Mesenchymal stem cell (in vitro differentiated cells and primary cell): ENCODE results near the gene TLX2. TPM values are rescaled to one million over a fixed set of nuclear protein-coding genes. Genes with fewer than 3 reads are reported as not detected.
"Not testable (repeated sequence)": the region's sequence is repeated elsewhere in the genome, so short reads cannot be mapped to it uniquely, and the experiment has no call there.

Experiments
- DNase-seq: peaks from one replicate; pipeline ENCODE4 v3.0.0-alpha.2; 2013
- H2AFZ ChIP-seq: one replicate; pipeline ENCODE4 v1.6.1; 2013; ENCODE audit warnings: low read depth, mild to moderate bottlenecking, control low read depth, inconsistent platforms, low read length, moderate library complexity
- H2AK5ac ChIP-seq: 2 replicates; pipeline ENCODE4 v1.6.1; 2013; ENCODE audit warnings: low read length, moderate library complexity, mild to moderate bottlenecking, inconsistent platforms; ENCODE audit not compliant: severe bottlenecking
- H2BK120ac ChIP-seq: one replicate; pipeline ENCODE4 v1.6.1; 2013; ENCODE audit warnings: low read depth, mild to moderate bottlenecking, inconsistent platforms, low read length, moderate library complexity
- H2BK12ac ChIP-seq, 2 experiments: one replicate each; pipeline ENCODE4 v1.6.1; 2013; ENCODE audit warnings: inconsistent platforms in 2 of 2, low read length in 2 of 2, mild to moderate bottlenecking in 2 of 2, moderate library complexity in 2 of 2, control low read depth in 1 of 2
- H2BK15ac ChIP-seq: one replicate; pipeline ENCODE4 v1.6.1; 2013; ENCODE audit warnings: mild to moderate bottlenecking, low read depth, inconsistent platforms; ENCODE audit not compliant: poor library complexity, severe bottlenecking
- H2BK5ac ChIP-seq: 2 replicates; pipeline ENCODE4 v1.6.1; 2013; ENCODE audit warnings: low read depth, mild to moderate bottlenecking, low read length, control low read depth, inconsistent platforms; ENCODE audit not compliant: poor library complexity, severe bottlenecking
- H3K14ac ChIP-seq, 2 experiments: one replicate each; pipeline ENCODE4 v1.6.1; 2013; ENCODE audit warnings: inconsistent platforms in 2 of 2, low read length in 2 of 2, control low read depth in 1 of 2, mild to moderate bottlenecking in 1 of 2, moderate library complexity in 1 of 2
- H3K18ac ChIP-seq, 2 experiments: one replicate each; pipeline ENCODE4 v1.6.1; 2013; ENCODE audit warnings: inconsistent platforms in 2 of 2, low read length in 2 of 2, control low read depth in 1 of 2, low read depth in 1 of 2, mild to moderate bottlenecking in 1 of 2
- H3K23ac ChIP-seq, 2 experiments: one replicate each; pipeline ENCODE4 v1.6.1; 2013; ENCODE audit warnings: inconsistent platforms in 2 of 2, low read length in 2 of 2, mild to moderate bottlenecking in 2 of 2, moderate library complexity in 2 of 2, control low read depth in 1 of 2
- H3K27ac ChIP-seq: 2 replicates; pipeline ENCODE4 v1.5.1; 2013; ENCODE audit warnings: mild to moderate bottlenecking, moderate library complexity, low read length, control low read depth, inconsistent platforms; ENCODE audit not compliant: poor library complexity, severe bottlenecking
- H3K27me3 ChIP-seq, 2 experiments: 2 replicates each; pipeline versions ENCODE4 v1.6.1 to v1.7.0; 2013; ENCODE audit warnings: low read length in 2 of 2, mild to moderate bottlenecking in 2 of 2, moderate library complexity in 2 of 2, control low read depth in 1 of 2, inconsistent platforms in 1 of 2; ENCODE audit not compliant: control insufficient read depth in 1 of 2, insufficient read depth in 1 of 2
- H3K36me3 ChIP-seq, 2 experiments: 2 replicates each; pipeline versions ENCODE4 v1.6.1 to v1.7.0; 2013; ENCODE audit warnings: low read length in 2 of 2, control low read depth in 1 of 2, inconsistent platforms in 1 of 2, low read depth in 1 of 2, mild to moderate bottlenecking in 1 of 2; ENCODE audit not compliant: insufficient read depth in 2 of 2, control insufficient read depth in 1 of 2
- H3K4ac ChIP-seq, 2 experiments: one replicate each; pipeline ENCODE4 v1.6.1; 2013; ENCODE audit warnings: inconsistent platforms in 2 of 2, low read length in 2 of 2, mild to moderate bottlenecking in 2 of 2, moderate library complexity in 2 of 2, control low read depth in 1 of 2, low read depth in 1 of 2
- H3K4me1 ChIP-seq: 2 replicates; pipeline ENCODE4 v1.6.1; 2013; ENCODE audit warnings: low read depth, low read length, control low read depth; ENCODE audit not compliant: control insufficient read depth, insufficient read depth
- H3K4me2 ChIP-seq: 2 replicates; pipeline ENCODE4 v1.6.1; 2013; ENCODE audit warnings: low read length, mild to moderate bottlenecking, inconsistent platforms; ENCODE audit not compliant: poor library complexity, severe bottlenecking
- H3K4me3 ChIP-seq, 2 experiments: 2 replicates each; pipeline versions ENCODE4 v1.5.1 to v1.7.0; 2013; ENCODE audit warnings: low read length in 2 of 2, mild to moderate bottlenecking in 2 of 2, control low read depth in 1 of 2, low read depth in 1 of 2; ENCODE audit not compliant: insufficient read depth in 1 of 2
- H3K79me1 ChIP-seq: replicated peaks from 2 replicates; pipeline ENCODE4 v1.6.1; 2013; ENCODE audit warnings: mild to moderate bottlenecking, control low read depth, low read length, inconsistent platforms; ENCODE audit not compliant: poor library complexity, severe bottlenecking
- H3K9ac ChIP-seq: 2 replicates; pipeline ENCODE4 v1.7.0; 2013; ENCODE audit warnings: mild to moderate bottlenecking, low read length, moderate library complexity
- H3K9me3 ChIP-seq: 2 replicates; pipeline ENCODE4 v1.7.0; 2013; ENCODE audit warnings: mild to moderate bottlenecking, low read length; ENCODE audit not compliant: control insufficient read depth
- H4K8ac ChIP-seq: one replicate; pipeline ENCODE4 v1.6.1; 2013; ENCODE audit warnings: inconsistent platforms, mild to moderate bottlenecking, low read length, moderate library complexity
- H4K91ac ChIP-seq: one replicate; pipeline ENCODE4 v1.6.1; 2013; ENCODE audit warnings: mild to moderate bottlenecking, low read length, inconsistent platforms
- WGBS: methylation state at CpG from one replicate; pipeline ENCODE4 v1.1.7; 2013; ENCODE audit warnings: mixed read lengths; 5-methylcytosine and 5-hydroxymethylcytosine counted together
- polyA plus RNA-seq, 2 experiments: library from polyadenylated mRNA; stranded (reverse); fragments of 200-250 nt; gene quantifications; one replicate each; pipeline ENCODE4 v1.2.3, GENCODE V29; 2013

TLX2 gene
- polyA plus RNA-seq (2013, experiment 1 of 2), result not detected
- not detected for polyA plus RNA-seq (2013, experiment 2 of 2)

- no peak within 1 kb of the TSS for H3K4me2 ChIP-seq
- peak within 1 kb of the TSS in 1 of 2 experiments; percentile 34 for H2BK12ac ChIP-seq
- no peak within 1 kb of the TSS for H2BK15ac ChIP-seq
- H4K91ac ChIP-seq, result peak within 1 kb of the TSS; percentile 20
- DNase-seq, result no peak
- H3K18ac ChIP-seq, result no peak within 1 kb of the TSS
- no peak within 1 kb of the TSS for H4K8ac ChIP-seq
- no peak within 1 kb of the TSS for H2BK5ac ChIP-seq
- no peak within 1 kb of the TSS for H3K4me3 ChIP-seq
- no peak within 1 kb of the TSS for H3K9ac ChIP-seq
- H3K23ac ChIP-seq, result peak within 1 kb of the TSS in 1 of 2 experiments; percentile 87
- no peak within 1 kb of the TSS for H2AFZ ChIP-seq
- no peaks in the 10 kb centered on the region for H3K79me1 ChIP-seq
- no peak within 1 kb of the TSS for H2AK5ac ChIP-seq
- H3K27ac ChIP-seq, result no peak within 1 kb of the TSS
- 5% methylated on average over 71 of the region's 82 CpGs for WGBS
- no peaks in the 10 kb centered on the region for H3K9me3 ChIP-seq
- peaks cover 18% of the 10 kb centered on the region for H3K4me1 ChIP-seq
- no peak within 1 kb of the TSS for H3K4ac ChIP-seq
- peaks cover 0 to 3% of the 10 kb centered on the region in 2 experiments for H3K36me3 ChIP-seq
- H3K27me3 ChIP-seq, result peaks cover 92 to 98% of the 10 kb centered on the region in 2 experiments
- H2BK120ac ChIP-seq, result no peak within 1 kb of the TSS
- H3K14ac ChIP-seq, result no peak within 1 kb of the TSS
Observed at GRCh38 chr2:74514368-74515270, at the start of gene TLX2. TSS of gene TLX2 (plus strand) at chr2:74514450. CDS start at chr2:74514807, 357 bp downstream.

- Histone ChIP-seq H3K36me3 (peaks cover 16 to 19% of the 10 kb centered on the region in 2 experiments), H3K4me1 (peaks cover 11% of the 10 kb centered on the region)
- not testable (repeated sequence) for H2AFZ ChIP-seq, H2BK12ac ChIP-seq, H3K23ac ChIP-seq, H3K14ac ChIP-seq, H3K9ac ChIP-seq, H3K4me2 ChIP-seq, H2BK120ac ChIP-seq, H3K79me1 ChIP-seq, H3K4me3 ChIP-seq, H2BK15ac ChIP-seq, H2BK5ac ChIP-seq, H3K27ac ChIP-seq, H2AK5ac ChIP-seq, H3K27me3 ChIP-seq, H3K18ac ChIP-seq, H4K91ac ChIP-seq, DNase-seq, H3K4ac ChIP-seq, H4K8ac ChIP-seq, H3K9me3 ChIP-seq
- WGBS, result 98% methylated on average over 9 of the region's 12 CpGs
Observed at GRCh38 chr2:74470742-74471141, 43.5 kb upstream of the TLX2 start.

GRCh38 chr2:74471332-74472065, 42.8 kb upstream of the TLX2 start:
- Histone ChIP-seq H2BK15ac (no peak overlapping the region), H2BK12ac (no peak overlapping the region), H3K9me3 (no peaks in the 10 kb centered on the region), H3K14ac (peak overlapping the region in 1 of 2 experiments; percentile 100), H4K8ac (no peak overlapping the region), H4K91ac (no peak overlapping the region), H3K23ac (no peak overlapping the region), H3K36me3 (peaks cover 19 to 22% of the 10 kb centered on the region in 2 experiments), H3K4me2 (peak overlapping the region; percentile 89), H2AK5ac (no peak overlapping the region), H3K18ac (peak overlapping the region; percentile 56 to 100), H3K9ac (peak overlapping the region; percentile 86), H3K4ac (peak overlapping the region in 1 of 2 experiments; percentile 99), H3K4me3 (peak overlapping the region; percentile 79 to 89), H3K27me3 (no peaks in the 10 kb centered on the region), H2AFZ (no peak overlapping the region), H2BK120ac (no peak overlapping the region), H3K27ac (peak overlapping the region; percentile 95), H3K79me1 (peaks cover 4% of the 10 kb centered on the region), H3K4me1 (peaks cover 11% of the 10 kb centered on the region), H2BK5ac (no peak overlapping the region)
- 77% methylated on average over 9 of the region's 16 CpGs for WGBS
- DNase-seq, result no peak
